Activated CD4-positive, alpha-beta T cell treated with anti-CD3 and anti-CD28 coated beads for 1 hour (primary cell): ENCODE measurements around the gene CATSPERE.
"Not testable (repeated sequence)": the region's sequence is repeated elsewhere in the genome, so short reads cannot be mapped to it uniquely, and the experiment has no call there.

ENCODE experiments used
- DNase-seq: peaks from one replicate; pipeline ENCODE4 v3.0.0-alpha.2; 2020

The CATSPERE gene

GRCh38 chr1:244672946-244673682, 212.0 kb downstream of the CATSPERE start:
- no peak for DNase-seq

- no peak for DNase-seq
These were observed 213.4 kb downstream of the CATSPERE start for GRCh38 chr1:244674446-244674845.

- DNase-seq = no peak
These were observed 214.1 kb downstream of the CATSPERE start for GRCh38 chr1:244675167-244675566.

- no peak for DNase-seq
These were observed 217.6 kb downstream of the CATSPERE start for GRCh38 chr1:244678697-244679096.

GRCh38 chr1:244680667-244681066, 219.6 kb downstream of the CATSPERE start:
- no peak for DNase-seq

- DNase-seq = not testable (repeated sequence)
These were observed 221.0 kb downstream of the CATSPERE start for GRCh38 chr1:244682087-244682486.
